ENCODE measurements around the gene FICD. TPM values are rescaled to one million over a fixed set of nuclear protein-coding genes. Genes with fewer than 3 reads are reported as not detected.

The FICD gene
- total and polyA plus RNA-seq, 7 experiments from 2014 or later = 1.6 to 9.7 (median 4.0) TPM

DNA sequence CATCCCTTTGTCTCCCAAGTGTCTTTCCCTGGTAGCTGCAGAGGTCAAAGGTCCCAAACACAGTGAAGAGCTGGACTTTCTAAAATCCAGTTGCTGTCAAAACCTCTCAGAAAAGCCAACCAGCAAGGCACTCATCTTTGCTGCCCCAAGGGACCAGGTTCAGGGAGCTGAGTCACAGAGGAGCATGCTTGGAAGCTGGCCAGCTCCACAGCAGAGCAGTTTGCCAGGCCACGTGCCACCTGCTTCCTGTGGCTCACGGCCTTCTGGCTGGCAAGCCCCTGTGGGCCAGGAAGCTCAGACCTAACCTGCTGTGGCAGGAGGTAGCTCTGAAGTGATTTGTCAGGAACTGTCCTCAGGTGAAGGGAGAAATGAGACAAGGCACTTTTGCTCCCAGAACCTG is 50.9 kb downstream of the FICD start:
- Histone ChIP-seq H3K27ac (ENCODE audit: low read depth, low read length) (peak overlapping the region; percentile 72), H3K27me3 (ENCODE audit: control insufficient read depth in 2 of 2, insufficient read depth in 2 of 2, low read length in 2 of 2) (no peaks in the 10 kb centered on the region), H3K4me3 (ENCODE audit: low read length) (no peak overlapping the region), H3K4me1 (ENCODE audit: control insufficient read depth in 2 of 2, insufficient read depth in 2 of 2, low read length in 2 of 2) (peaks cover 30 to 50% of the 10 kb centered on the region in 2 donors), H3K36me3 (ENCODE audit: control insufficient read depth in 2 of 3, insufficient read depth in 3 of 3, low read length in 3 of 3) (peaks cover 38 to 45% (median 38%) of the 10 kb centered on the region in 3 experiments), H3K9me3 (ENCODE audit: control insufficient read depth in 2 of 3, low read length in 3 of 3) (no peaks in the 10 kb centered on the region)
- Mint-ChIP-seq H3K27ac (peak overlapping the region in 8 of 9 donors; percentile 34 to 98 (median 88)), H3K27me3 (no peaks in the 10 kb centered on the region), H3K4me1 (peaks cover 26 to 79% (median 68%) of the 10 kb centered on the region in 7 donors), H3K4me3 (peak overlapping the region in 2 of 10 donors; percentile 28 to 29), H3K9me3 (peaks cover 0 to 2% (median 0%) of the 10 kb centered on the region in 11 donors), H3K36me3 (peaks cover 1 to 38% (median 25%) of the 10 kb centered on the region in 5 donors)
- intact Hi-C loops (cut with micrococcal nuclease) = no loop called here
- DNase-seq (peak in 7 of 9 donors; percentile 13 to 43 (median 23)), ATAC-seq (no peak)
- POLR2A ChIA-PET = interaction anchor here (0.5 to 15.1 kb wide), 5 partner anchors 17 to 385 kb away, joined by 3 to 200 read pairs (median 3); partner anchors contain the start of gene SELPLG
- CTCF ChIA-PET = interaction anchor here (1.3 to 9.7 kb wide), 6 partner anchors 47 to 237 kb away, joined by 3 to 119 read pairs (median 16); partner anchors contain the start of gene SELPLG

GRCh38 chr12:108566452-108566851 is 51.4 kb downstream of the FICD start:
- peak overlapping the region; percentile 17 to 99 (median 83) for H3K27ac Mint-ChIP-seq
- peaks cover 30 to 55% of the 10 kb centered on the region in 2 donors for H3K4me1 ChIP-seq (ENCODE audit: control insufficient read depth in 2 of 2, insufficient read depth in 2 of 2, low read length in 2 of 2)
- H3K4me3 ChIP-seq (ENCODE audit: low read length) = no peak overlapping the region
- DNase-seq (peak in 1 of 9 donors; percentile 19), ATAC-seq (no peak)
- peaks cover 38 to 45% (median 38%) of the 10 kb centered on the region in 3 experiments for H3K36me3 ChIP-seq (ENCODE audit: control insufficient read depth in 2 of 3, insufficient read depth in 3 of 3, low read length in 3 of 3)
- ChIA-PET POLR2A (interaction anchor here (0.5 to 15.1 kb wide), 5 partner anchors 17 to 524 kb away, joined by 3 to 200 read pairs (median 3); partner anchors contain the start of gene SELPLG), CTCF (interaction anchor here (1.3 to 9.7 kb wide), 6 partner anchors 46 to 237 kb away, joined by 3 to 119 read pairs (median 16); partner anchors contain the start of gene SELPLG)
- no peaks in the 10 kb centered on the region for H3K27me3 Mint-ChIP-seq
- peak overlapping the region in 1 of 10 donors; percentile 28 for H3K4me3 Mint-ChIP-seq
- no peaks in the 10 kb centered on the region for H3K9me3 ChIP-seq (ENCODE audit: control insufficient read depth in 2 of 3, low read length in 3 of 3)
- H3K4me1 Mint-ChIP-seq = peaks cover 26 to 80% (median 72%) of the 10 kb centered on the region in 7 donors
- H3K36me3 Mint-ChIP-seq = peaks cover 0 to 38% (median 25%) of the 10 kb centered on the region in 5 donors
- intact Hi-C loops (cut with micrococcal nuclease) = no loop called here
- peak overlapping the region; percentile 72 for H3K27ac ChIP-seq (ENCODE audit: low read depth, low read length)
- H3K9me3 Mint-ChIP-seq = peaks cover 0 to 2% (median 0%) of the 10 kb centered on the region in 11 donors
- H3K27me3 ChIP-seq (ENCODE audit: control insufficient read depth in 2 of 2, insufficient read depth in 2 of 2, low read length in 2 of 2) = no peaks in the 10 kb centered on the region

DNA sequence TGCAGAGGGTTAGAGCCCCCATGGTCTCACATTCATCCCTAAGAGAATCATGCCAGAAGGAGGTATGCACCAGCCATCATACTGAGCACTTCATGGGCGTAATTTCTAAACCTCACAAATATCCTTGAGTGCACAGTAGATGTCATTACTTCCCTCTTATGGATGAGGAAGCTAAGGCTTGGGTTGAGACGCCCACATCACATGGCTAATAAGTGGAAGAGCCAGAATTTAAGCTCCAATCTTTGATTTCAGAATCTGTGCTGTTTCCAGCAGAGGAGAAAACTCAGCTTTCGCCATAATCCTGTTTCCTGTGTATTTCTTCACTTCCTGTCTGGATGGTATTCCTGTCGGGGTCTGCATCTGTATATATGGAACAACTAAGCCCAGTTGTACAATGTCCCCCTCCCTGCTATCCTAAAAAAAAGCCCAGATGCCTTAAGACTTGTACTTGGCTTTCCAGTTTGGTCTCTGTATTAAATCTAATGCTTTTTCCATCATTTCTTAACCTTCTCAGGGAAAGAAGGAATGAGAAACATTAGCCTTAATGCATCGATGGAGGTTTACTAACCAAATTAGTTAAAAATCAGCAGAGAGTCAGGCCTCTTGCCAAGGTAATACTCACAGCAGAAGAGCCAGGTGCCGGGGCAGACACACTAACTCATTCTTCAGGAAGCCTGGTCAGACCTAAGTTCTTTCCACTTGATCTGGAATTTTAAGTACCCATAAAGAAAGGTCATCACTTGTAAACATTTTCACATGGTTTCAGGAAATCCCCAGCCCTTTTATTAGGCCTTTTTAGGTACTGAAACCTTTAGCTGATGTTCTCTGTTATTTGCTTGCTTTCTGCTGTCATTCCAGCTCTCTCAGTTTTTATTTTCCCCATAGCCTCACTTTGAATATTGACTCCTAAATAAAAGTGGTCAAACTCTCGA is 52.6 kb downstream of the FICD start:
- peaks cover 30 to 55% of the 10 kb centered on the region in 2 donors for H3K4me1 ChIP-seq (ENCODE audit: control insufficient read depth in 2 of 2, insufficient read depth in 2 of 2, low read length in 2 of 2)
- peaks cover 0 to 2% (median 0%) of the 10 kb centered on the region in 11 donors for H3K9me3 Mint-ChIP-seq
- H3K36me3 ChIP-seq (ENCODE audit: control insufficient read depth in 2 of 3, insufficient read depth in 3 of 3, low read length in 3 of 3) = peaks cover 38 to 43% (median 38%) of the 10 kb centered on the region in 3 experiments

DNA sequence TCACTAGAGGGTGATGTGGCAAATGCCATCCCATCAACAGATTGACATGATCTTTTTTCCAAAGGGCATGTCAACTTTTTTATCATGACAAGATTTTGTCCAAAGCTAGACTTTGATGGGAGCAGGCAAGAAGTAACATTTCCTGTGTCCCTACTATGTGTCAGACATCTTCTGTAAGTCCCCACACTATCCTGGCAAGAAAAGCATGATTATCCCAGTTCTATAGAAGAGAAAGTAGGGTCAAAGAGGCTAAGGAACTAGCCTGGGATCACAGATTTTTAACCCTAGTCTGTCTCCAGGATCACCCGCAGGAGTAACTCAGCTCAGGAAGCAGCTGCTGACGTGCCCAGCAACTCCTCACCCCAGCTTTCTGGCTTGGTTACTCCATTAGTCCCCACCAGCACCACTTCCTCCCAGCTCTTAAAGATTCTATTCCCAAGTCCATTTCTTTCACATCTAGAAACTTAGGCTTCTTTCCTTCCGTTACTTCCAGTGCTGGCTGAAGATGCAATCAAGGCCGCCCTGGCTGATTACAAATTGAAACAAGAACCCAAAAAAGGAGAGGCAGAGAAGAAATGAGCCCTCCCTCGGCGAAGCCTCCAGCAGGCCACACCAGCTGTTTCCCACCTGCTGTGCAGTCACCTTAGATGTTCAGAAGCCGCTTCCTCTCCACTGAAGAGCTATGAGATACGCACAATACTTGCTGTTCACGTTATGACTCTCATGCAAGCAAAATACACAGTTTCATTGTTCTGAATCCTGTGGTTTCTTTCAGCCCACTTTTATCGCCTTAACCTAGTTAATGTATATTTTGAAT is 53.5 kb downstream of the FICD start:
- ATAC-seq = peak; percentile 96

More for the DNA sequence above, 52.6 kb downstream of the FICD start:
- Histone ChIP-seq H3K9me3 (ENCODE audit: control insufficient read depth in 2 of 3, low read length in 3 of 3) (no peaks in the 10 kb centered on the region), H3K27ac (ENCODE audit: low read depth, low read length) (peak overlapping the region; percentile 72), H3K27me3 (ENCODE audit: control insufficient read depth in 2 of 2, insufficient read depth in 2 of 2, low read length in 2 of 2) (no peaks in the 10 kb centered on the region), H3K4me3 (ENCODE audit: low read length) (no peak overlapping the region)
- intact Hi-C loops (cut with micrococcal nuclease) = loop anchor here (1.0 kb wide), 2 partner anchors 51 to 66 kb away; partner anchors contain the start of gene SELPLG (in 1 of the 2)
- DNase-seq (peak in 1 of 9 donors; percentile 18), ATAC-seq (no peak)
- Mint-ChIP-seq H3K4me3 (peak overlapping the region in 9 of 10 donors; percentile 76 to 91 (median 84)), H3K27ac (peak overlapping the region; percentile 87 to 99 (median 98)), H3K4me1 (peaks cover 26 to 92% (median 84%) of the 10 kb centered on the region in 7 donors), H3K36me3 (peaks cover 0 to 38% (median 25%) of the 10 kb centered on the region in 5 donors), H3K27me3 (no peaks in the 10 kb centered on the region)
- ChIA-PET POLR2A (interaction anchor here (0.9 to 15.1 kb wide), 3 partner anchors 50 to 67 kb away, joined by 3 to 200 read pairs (median 110); partner anchors contain the start of gene SELPLG), CTCF (interaction anchor here (1.4 to 9.7 kb wide), 9 partner anchors 51 to 237 kb away, joined by 3 to 119 read pairs (median 6); partner anchors contain the start of gene SELPLG)

More for the DNA sequence above, 53.5 kb downstream of the FICD start:
- ChIA-PET POLR2A (interaction anchor here (0.9 to 15.1 kb wide), 4 partner anchors 49 to 289 kb away, joined by 3 to 200 read pairs (median 56); partner anchors contain the start of genes SELPLG and SSH1), CTCF (interaction anchor here (0.5 to 9.7 kb wide), 8 partner anchors 9 to 236 kb away, joined by 3 to 119 read pairs (median 4); partner anchors contain the start of gene SELPLG)
- Mint-ChIP-seq H3K9me3 (no peaks in the 10 kb centered on the region), H3K27ac (peak overlapping the region; percentile 87 to 99 (median 98)), H3K4me1 (peaks cover 26 to 96% (median 85%) of the 10 kb centered on the region in 7 donors), H3K36me3 (peaks cover 0 to 38% (median 25%) of the 10 kb centered on the region in 5 donors), H3K4me3 (peak overlapping the region; percentile 76 to 91 (median 83)), H3K27me3 (no peaks in the 10 kb centered on the region)
- Histone ChIP-seq H3K27ac (ENCODE audit: low read depth, low read length) (peak overlapping the region; percentile 72), H3K27me3 (ENCODE audit: control insufficient read depth in 2 of 2, insufficient read depth in 2 of 2, low read length in 2 of 2) (no peaks in the 10 kb centered on the region), H3K9me3 (ENCODE audit: control insufficient read depth in 2 of 3, low read length in 3 of 3) (no peaks in the 10 kb centered on the region), H3K4me3 (ENCODE audit: low read length) (peak overlapping the region; percentile 24), H3K4me1 (ENCODE audit: control insufficient read depth in 2 of 2, insufficient read depth in 2 of 2, low read length in 2 of 2) (peaks cover 30 to 55% of the 10 kb centered on the region in 2 donors), H3K36me3 (ENCODE audit: control insufficient read depth in 2 of 3, insufficient read depth in 3 of 3, low read length in 3 of 3) (peaks cover 38% of the 10 kb centered on the region in 3 experiments)
- DNase-seq = peak; percentile 38 to 92 (median 87)
- intact Hi-C loops (cut with micrococcal nuclease) = loop anchor here (1.0 kb wide), 2 partner anchors 50 to 65 kb away; partner anchors contain the start of gene SELPLG (in 1 of the 2)

All from naive thymus-derived CD4-positive, alpha-beta T cell (primary cell).